Naive thymus-derived CD4-positive, alpha-beta T cell (primary cell): ENCODE data around the gene FAM185A. TPM values are rescaled to one million over a fixed set of nuclear protein-coding genes. Genes with fewer than 3 reads are reported as not detected.
"Not testable (repeated sequence)": the region's sequence is repeated elsewhere in the genome, so short reads cannot be mapped to it uniquely, and the experiment has no call there.

Source experiments
- ATAC-seq: fragments of 150-1000 bp; cut with Tn5 transposase; 2 replicates; pipeline ENCODE4 v1.10.0; 2021; ENCODE audit warnings: mild to moderate bottlenecking, moderate library complexity
- CTCF ChIA-PET: fragments of 350-600 bp; sonication (Branson Sonifier 250); formaldehyde crosslinking; loops from one replicate; lab custom pipeline; 2021; ENCODE audit warnings: antibody characterized with exemption; lab: Charles Lee
- POLR2A ChIA-PET: fragments of 350-600 bp; sonication (Branson Sonifier 250); formaldehyde crosslinking; loops from one replicate; lab custom pipeline; 2021; ENCODE audit warnings: antibody characterized with exemption, inconsistent platforms; lab: Charles Lee
- DNase-seq, 9 donors: peaks; one replicate each; pipeline versions ENCODE4 v3.0.0 to v3.0.0-alpha.2; 2020 to 2022; ENCODE audit warnings: mixed read lengths in 1 of 9
- H3K27ac ChIP-seq: one replicate; pipeline ENCODE4 v1.7.0; 2013; ENCODE audit warnings: mild to moderate bottlenecking, low read depth, low read length, moderate library complexity
- H3K27me3 ChIP-seq, 2 donors: one replicate each; pipeline ENCODE4 v1.7.0; 2013; ENCODE audit warnings: low read length in 2 of 2, mild to moderate bottlenecking in 2 of 2, moderate library complexity in 2 of 2; ENCODE audit not compliant: control insufficient read depth in 2 of 2, insufficient read depth in 2 of 2
- H3K36me3 ChIP-seq, 3 experiments: 1 replicate in 2 of 3; 2 replicates in 1 of 3; pipeline ENCODE4 v1.7.0; 2013; ENCODE audit warnings: low read length in 3 of 3, mild to moderate bottlenecking in 3 of 3, moderate library complexity in 1 of 3; ENCODE audit not compliant: insufficient read depth in 3 of 3, control insufficient read depth in 2 of 3
- H3K4me1 ChIP-seq, 2 donors: one replicate each; pipeline ENCODE4 v1.7.0; 2013; ENCODE audit warnings: low read length in 2 of 2, mild to moderate bottlenecking in 2 of 2, moderate library complexity in 1 of 2; ENCODE audit not compliant: control insufficient read depth in 2 of 2, insufficient read depth in 2 of 2
- H3K4me3 ChIP-seq: 2 replicates; pipeline ENCODE4 v1.7.0; 2013; ENCODE audit warnings: mild to moderate bottlenecking, low read length
- H3K9me3 ChIP-seq, 3 experiments: 1 replicate in 2 of 3; 2 replicates in 1 of 3; pipeline ENCODE4 v1.7.0; 2013; ENCODE audit warnings: low read length in 3 of 3; ENCODE audit not compliant: control insufficient read depth in 2 of 3
- H3K27ac Mint-ChIP-seq, 9 donors: one replicate each; pipeline ENCODE4 v1.8.0; 2020 to 2022; ENCODE audit warnings: mixed read lengths in 9 of 9, mild to moderate bottlenecking in 8 of 9, moderate library complexity in 5 of 9, inconsistent platforms in 2 of 9
- H3K27me3 Mint-ChIP-seq, 5 donors: one replicate each; pipeline ENCODE4 v1.8.0; 2021 to 2022; ENCODE audit warnings: mixed read lengths in 5 of 5, mild to moderate bottlenecking in 1 of 5
- H3K36me3 Mint-ChIP-seq, 5 donors: one replicate each; pipeline ENCODE4 v1.8.0; 2020 to 2022; ENCODE audit warnings: mixed read lengths in 5 of 5, mild to moderate bottlenecking in 3 of 5, inconsistent platforms in 1 of 5
- H3K4me1 Mint-ChIP-seq, 7 donors: one replicate each; pipeline ENCODE4 v1.8.0; 2020 to 2022; ENCODE audit warnings: mixed read lengths in 7 of 7, mild to moderate bottlenecking in 3 of 7, inconsistent platforms in 1 of 7
- H3K4me3 Mint-ChIP-seq, 10 donors: one replicate each; pipeline ENCODE4 v1.8.0; 2020 to 2022; ENCODE audit warnings: mild to moderate bottlenecking in 10 of 10, mixed read lengths in 10 of 10, moderate library complexity in 6 of 10, inconsistent platforms in 2 of 10
- H3K9me3 Mint-ChIP-seq, 11 donors: one replicate each; pipeline ENCODE4 v1.8.0; 2020 to 2022; ENCODE audit warnings: mixed read lengths in 11 of 11, mild to moderate bottlenecking in 4 of 11, inconsistent platforms in 1 of 11, moderate library complexity in 1 of 11
- intact Hi-C, 2 donors: fragments of 100-400 bp; cut with micrococcal nuclease; formaldehyde crosslinking; loops; one replicate each; pipeline ENCODE4 v1.15.1; 2023
- polyA plus RNA-seq, 2 donors: library from polyadenylated mRNA; unstranded; fragments of 300-500 nt; fragmentation: Illumina TruSeq; gene quantifications; one replicate each; pipeline ENCODE4 v1.2.3, GENCODE V29; 2021
- total RNA-seq, 6 experiments: library from RNA in 5 of 6; stranded (reverse) in 5 of 6; gene quantifications; 1 replicate in 5 of 6; 2 replicates in 1 of 6; pipeline ENCODE4 v1.2.3 and lab custom pipeline; 2021 to 2026

FAM185A gene
- total and polyA plus RNA-seq, 7 experiments from 2014 or later, result 6.2 to 12.8 (median 8.0) TPM

- POLR2A ChIA-PET, DNase-seq: not testable (repeated sequence)
Measured at GRCh38 chr7:102749445-102749786, 617 bp downstream of the FAM185A start.

GRCh38 chr7:102758227-102758626 lies 9.4 kb downstream of the FAM185A start:
- H3K27me3 ChIP-seq, H3K36me3 ChIP-seq, H3K9me3 Mint-ChIP-seq, H3K9me3 ChIP-seq, H3K4me1 Mint-ChIP-seq, H3K4me3 Mint-ChIP-seq, H3K4me3 ChIP-seq, H3K4me1 ChIP-seq, H3K36me3 Mint-ChIP-seq, H3K27ac Mint-ChIP-seq, H3K27me3 Mint-ChIP-seq, POLR2A ChIA-PET, H3K27ac ChIP-seq: not testable (repeated sequence)
- intact Hi-C loops, result loop anchor here (2.0 to 5.0 kb wide), 2 partner anchors 304 to 305 kb away; no protein-coding TSS in a partner anchor
- peak; percentile 57 for ATAC-seq
- CTCF ChIA-PET, result interaction anchor here (0.6 kb wide), 1 partner anchor 302 kb away, joined by 3 read pairs; no protein-coding TSS in a partner anchor
- peak in 5 of 9 donors; percentile 5 to 25 (median 15) for DNase-seq

More at GRCh38 chr7:102749445-102749786, 617 bp downstream of the FAM185A start:
- CTCF ChIA-PET, H3K9me3 ChIP-seq, H3K9me3 Mint-ChIP-seq, H3K36me3 Mint-ChIP-seq, H3K4me1 ChIP-seq, H3K27ac Mint-ChIP-seq, ATAC-seq, H3K27me3 Mint-ChIP-seq, H3K36me3 ChIP-seq, H3K27me3 ChIP-seq: not testable (repeated sequence)
- intact Hi-C loops, result loop anchor here (2.0 to 10.0 kb wide), 5 partner anchors 385 to 598 kb away; partner anchors contain the start of genes DNAJC2 (in 1 of the 2), NAPEPLD (in 1 of the 2) and PSMC2 (in 1 of the 2)
- H3K4me1 Mint-ChIP-seq, result peaks cover 3 to 22% (median 18%) of the 10 kb centered on the region in 7 donors
- peak overlapping the region; percentile 68 to 95 (median 80) for H3K4me3 Mint-ChIP-seq
- Histone ChIP-seq H3K27ac (peak overlapping the region; percentile 73), H3K4me3 (peak overlapping the region; percentile 87)

- H3K4me3 ChIP-seq, H3K27me3 ChIP-seq, H3K4me1 ChIP-seq, H3K36me3 Mint-ChIP-seq, H3K9me3 ChIP-seq, H3K27ac Mint-ChIP-seq, H3K36me3 ChIP-seq, DNase-seq, H3K27me3 Mint-ChIP-seq, CTCF ChIA-PET, ATAC-seq, H3K4me3 Mint-ChIP-seq, H3K4me1 Mint-ChIP-seq, H3K27ac ChIP-seq, H3K9me3 Mint-ChIP-seq, POLR2A ChIA-PET: not testable (repeated sequence)
- intact Hi-C loops, result loop anchor here (2.0 to 5.0 kb wide), 2 partner anchors 302 to 303 kb away; no protein-coding TSS in a partner anchor
Measured at GRCh38 chr7:102759934-102760333, 11.1 kb downstream of the FAM185A start.

GRCh38 chr7:102761234-102761633 lies 12.4 kb downstream of the FAM185A start:
- POLR2A ChIA-PET, result interaction anchor here (0.7 kb wide), 1 partner anchor 587 kb away, joined by 4 read pairs; no protein-coding TSS in a partner anchor
- intact Hi-C loops, H3K4me3 Mint-ChIP-seq, ATAC-seq, H3K36me3 Mint-ChIP-seq, CTCF ChIA-PET, H3K4me1 Mint-ChIP-seq, H3K36me3 ChIP-seq, H3K9me3 ChIP-seq, DNase-seq, H3K4me1 ChIP-seq, H3K27me3 Mint-ChIP-seq, H3K9me3 Mint-ChIP-seq, H3K27me3 ChIP-seq, H3K27ac ChIP-seq, H3K27ac Mint-ChIP-seq, H3K4me3 ChIP-seq: not testable (repeated sequence)

- intact Hi-C loops, DNase-seq, H3K27me3 Mint-ChIP-seq, H3K4me1 ChIP-seq, H3K4me1 Mint-ChIP-seq, H3K9me3 ChIP-seq, H3K9me3 Mint-ChIP-seq, H3K27me3 ChIP-seq, H3K4me3 Mint-ChIP-seq, ATAC-seq, H3K27ac ChIP-seq, H3K4me3 ChIP-seq, POLR2A ChIA-PET, H3K36me3 Mint-ChIP-seq, CTCF ChIA-PET, H3K36me3 ChIP-seq: not testable (repeated sequence)
- H3K27ac Mint-ChIP-seq, result peak overlapping the region in 1 of 9 donors; percentile 6
Measured at GRCh38 chr7:102763295-102763905, 14.6 kb downstream of the FAM185A start.

GRCh38 chr7:102769657-102770192 lies 20.9 kb downstream of the FAM185A start:
- H3K9me3 Mint-ChIP-seq, H3K36me3 ChIP-seq, H3K4me1 Mint-ChIP-seq, POLR2A ChIA-PET, H3K27me3 ChIP-seq, H3K4me3 Mint-ChIP-seq, H3K9me3 ChIP-seq, H3K27ac Mint-ChIP-seq, H3K36me3 Mint-ChIP-seq, H3K4me3 ChIP-seq, H3K4me1 ChIP-seq, H3K27ac ChIP-seq, ATAC-seq, CTCF ChIA-PET, DNase-seq, H3K27me3 Mint-ChIP-seq, intact Hi-C loops: not testable (repeated sequence)

- H3K9me3 ChIP-seq, H3K4me3 Mint-ChIP-seq, H3K27me3 ChIP-seq, H3K36me3 Mint-ChIP-seq, H3K27ac ChIP-seq, H3K36me3 ChIP-seq, H3K9me3 Mint-ChIP-seq, H3K4me1 ChIP-seq, H3K27me3 Mint-ChIP-seq, H3K4me3 ChIP-seq, intact Hi-C loops, POLR2A ChIA-PET, H3K27ac Mint-ChIP-seq, H3K4me1 Mint-ChIP-seq, ATAC-seq, CTCF ChIA-PET, DNase-seq: not testable (repeated sequence)
Measured at GRCh38 chr7:102770467-102770866, 21.7 kb downstream of the FAM185A start.
